Liver (tissue), 9 donors: ENCODE data around the gene KCNIP1. TPM values are rescaled to one million over a fixed set of nuclear protein-coding genes. Genes with fewer than 3 reads are reported as not detected.

Source experiments
- DNase-seq: peaks from one replicate; pipeline ENCODE4 v3.0.0-alpha.2; 2017; ENCODE audit warnings: low spot score
- H3K27ac ChIP-seq, 2 donors: one replicate each; pipeline ENCODE4 v1.7.0; 2013; ENCODE audit warnings: inconsistent platforms in 2 of 2, low read length in 2 of 2, control low read depth in 1 of 2, low read depth in 1 of 2, mild to moderate bottlenecking in 1 of 2
- H3K27me3 ChIP-seq, 4 donors: one replicate each; pipeline versions ENCODE4 v1.6.1 to v1.7.0; 2013; ENCODE audit warnings: low read length in 3 of 4, inconsistent platforms in 1 of 4, mild to moderate bottlenecking in 1 of 4, moderate library complexity in 1 of 4; ENCODE audit not compliant: control insufficient read depth in 4 of 4, insufficient read depth in 4 of 4
- H3K36me3 ChIP-seq, 4 donors: one replicate each; pipeline versions ENCODE4 v1.6.1 to v1.7.0; 2013; ENCODE audit warnings: low read length in 3 of 4, mild to moderate bottlenecking in 3 of 4, low read depth in 1 of 4, moderate library complexity in 1 of 4; ENCODE audit not compliant: control insufficient read depth in 4 of 4, insufficient read depth in 3 of 4
- H3K4me1 ChIP-seq, 4 donors: one replicate each; pipeline versions ENCODE4 v1.6.1 to v1.7.0; 2013; ENCODE audit warnings: low read length in 3 of 4, mild to moderate bottlenecking in 3 of 4, moderate library complexity in 1 of 4; ENCODE audit not compliant: control insufficient read depth in 4 of 4, insufficient read depth in 4 of 4
- H3K4me3 ChIP-seq, 3 donors: one replicate each; pipeline versions ENCODE4 v1.6.1 to v1.7.0; 2013; ENCODE audit warnings: low read length in 3 of 3, control low read depth in 1 of 3, low read depth in 1 of 3, mild to moderate bottlenecking in 1 of 3
- H3K9ac ChIP-seq, 2 donors: one replicate each; pipeline ENCODE4 v1.7.0; 2013; ENCODE audit warnings: low read length in 2 of 2, mild to moderate bottlenecking in 2 of 2, moderate library complexity in 2 of 2, control low read depth in 1 of 2, low read depth in 1 of 2
- H3K9me3 ChIP-seq, 4 donors: one replicate each; pipeline versions ENCODE4 v1.6.1 to v1.7.0; 2013; ENCODE audit warnings: low read length in 3 of 4; ENCODE audit not compliant: control insufficient read depth in 4 of 4
- EGR1 ChIP-seq, 2 donors: IDR thresholded peaks; 2 replicates each; pipeline ENCODE4 v1.6.1; 2016 to 2018; ENCODE audit warnings: antibody characterized with exemption in 2 of 2, low read depth in 2 of 2
- FOXA1 ChIP-seq: IDR thresholded peaks from 2 replicates; pipeline ENCODE4 v1.6.1; 2016; ENCODE audit warnings: antibody characterized with exemption
- HNF4A ChIP-seq, 2 donors: conservative IDR thresholded peaks; 2 replicates each; pipeline ENCODE4 v1.6.1; 2016; ENCODE audit warnings: antibody characterized with exemption in 2 of 2, mild to moderate bottlenecking in 2 of 2
- HNF4G ChIP-seq: IDR thresholded peaks from 2 replicates; pipeline ENCODE4 v1.6.1; 2016; ENCODE audit warnings: antibody characterized with exemption
- NR2F2 ChIP-seq: IDR thresholded peaks from 2 replicates; pipeline ENCODE4 v1.6.1; 2016; ENCODE audit warnings: antibody characterized with exemption
- SP1 ChIP-seq: IDR thresholded peaks from 2 replicates; pipeline ENCODE4 v1.6.1; 2018; ENCODE audit warnings: antibody characterized with exemption, mild to moderate bottlenecking
- TAF1 ChIP-seq: conservative IDR thresholded peaks from 2 replicates; pipeline ENCODE4 v1.6.1; 2016; ENCODE audit warnings: antibody characterized with exemption, mild to moderate bottlenecking
- YY1 ChIP-seq: IDR thresholded peaks from 2 replicates; pipeline ENCODE4 v1.6.1; 2016; ENCODE audit warnings: antibody characterized with exemption, mild to moderate bottlenecking
- WGBS: extraction: QIAGEN DNeasy Blood & Tissue Kit; methylation state at CpG from one replicate; pipeline ENCODE4 v1.1.7; 2013; 5-methylcytosine and 5-hydroxymethylcytosine counted together
- polyA plus RNA-seq, 2 donors: library from polyadenylated mRNA; stranded (reverse) in 1 of 2; unstranded in 1 of 2; fragments of 200-250 nt in 1 of 2; fragments of >200 nt in 1 of 2; fragmentation: Nextera tagmentation in 1 of 2; extraction: Ambion mirVana in 1 of 2; gene quantifications; one replicate each; pipeline versions ENCODE4 v1.2.1 to v1.2.3, GENCODE V29; 2013 to 2015
- total RNA-seq, 2 donors: library from RNA; depleted of rRNA; stranded (reverse); fragments of >200 nt; gene quantifications; one replicate each; pipeline ENCODE4 v1.2.3, GENCODE V29; 2014
- TF ChIP-seq, protein P1 (sequence below): IDR thresholded peaks from 2 replicates; pipeline ENCODE4 v1.6.1; 2016; ENCODE audit warnings: antibody characterized with exemption
- TF ChIP-seq, protein P2 (sequence below): IDR thresholded peaks from 2 replicates; pipeline ENCODE4 v1.6.1; 2016; ENCODE audit warnings: antibody characterized with exemption
- TF ChIP-seq, protein P3 (sequence below): IDR thresholded peaks from 2 replicates; pipeline ENCODE4 v1.6.1; 2016; ENCODE audit warnings: antibody characterized with exemption, mild to moderate bottlenecking
- TF ChIP-seq, protein P4 (sequence below): fragments of 150-350 bp; IDR thresholded peaks from 2 replicates; pipeline ENCODE4 v1.5.1; 2017; ENCODE audit warnings: improper control_type of control experiment, low read depth, low read length; ENCODE audit not compliant: missing input control
- donor health status: healthy.
- donor health status: healthy.
- donor health status: healthy.
- donor health status: healthy.
- donor health status: healthy.

The KCNIP1 gene
- total and polyA plus RNA-seq, 4 donors, result 0.08 to 0.23 TPM; not detected in 2

DNA sequence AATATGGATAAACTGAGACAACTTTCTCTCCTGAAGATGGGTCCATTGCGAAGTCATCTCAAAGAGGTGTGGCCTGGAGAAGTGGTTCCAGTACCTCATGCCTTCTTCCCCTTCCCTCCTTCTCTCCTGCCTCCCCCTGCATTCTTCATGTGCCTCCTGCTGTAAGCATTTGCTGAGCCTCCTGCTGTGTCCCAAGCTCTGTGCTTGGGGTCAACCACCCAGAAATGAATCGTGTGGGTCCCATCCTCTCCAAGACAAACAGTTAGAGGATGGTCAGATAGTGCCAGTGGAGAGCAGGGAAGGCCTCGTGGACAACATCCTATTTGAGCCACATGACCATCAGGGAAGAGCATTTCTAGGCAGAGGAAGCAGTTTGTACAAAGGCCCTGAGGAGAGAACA is 53.5 kb downstream of the KCNIP1 start (continued):
- TF ChIP-seq YY1, result no peak
- TF ChIP-seq, protein P1, sequence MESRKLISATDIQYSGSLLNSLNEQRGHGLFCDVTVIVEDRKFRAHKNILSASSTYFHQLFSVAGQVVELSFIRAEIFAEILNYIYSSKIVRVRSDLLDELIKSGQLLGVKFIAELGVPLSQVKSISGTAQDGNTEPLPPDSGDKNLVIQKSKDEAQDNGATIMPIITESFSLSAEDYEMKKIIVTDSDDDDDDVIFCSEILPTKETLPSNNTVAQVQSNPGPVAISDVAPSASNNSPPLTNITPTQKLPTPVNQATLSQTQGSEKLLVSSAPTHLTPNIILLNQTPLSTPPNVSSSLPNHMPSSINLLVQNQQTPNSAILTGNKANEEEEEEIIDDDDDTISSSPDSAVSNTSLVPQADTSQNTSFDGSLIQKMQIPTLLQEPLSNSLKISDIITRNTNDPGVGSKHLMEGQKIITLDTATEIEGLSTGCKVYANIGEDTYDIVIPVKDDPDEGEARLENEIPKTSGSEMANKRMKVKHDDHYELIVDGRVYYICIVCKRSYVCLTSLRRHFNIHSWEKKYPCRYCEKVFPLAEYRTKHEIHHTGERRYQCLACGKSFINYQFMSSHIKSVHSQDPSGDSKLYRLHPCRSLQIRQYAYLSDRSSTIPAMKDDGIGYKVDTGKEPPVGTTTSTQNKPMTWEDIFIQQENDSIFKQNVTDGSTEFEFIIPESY, result no peak

DNA sequence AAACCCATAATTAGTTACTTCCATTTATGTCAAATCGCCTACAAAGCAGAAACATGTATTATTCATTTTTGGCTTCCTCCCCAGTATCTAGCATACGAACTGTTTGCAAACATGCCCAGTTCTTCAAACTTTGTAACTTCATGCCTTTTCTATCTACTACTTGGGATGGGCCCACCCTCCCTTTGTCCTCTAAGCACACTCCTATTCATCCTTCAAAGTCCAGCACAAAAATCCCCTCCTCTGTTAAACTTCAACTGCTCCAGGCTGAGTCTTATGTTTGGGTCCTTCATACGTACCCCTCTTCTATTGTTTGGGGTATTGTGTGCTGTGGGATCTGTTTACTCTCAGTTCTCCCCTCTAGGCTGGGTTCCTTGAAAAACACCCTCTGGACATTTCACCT is 55.5 kb downstream of the KCNIP1 start:
- no peaks in the 10 kb centered on the region for H3K36me3 ChIP-seq
- H3K9ac ChIP-seq, result no peak overlapping the region
- 62% methylated on average over 3 of the region's 3 CpGs for WGBS
- no peak for DNase-seq
- no peak overlapping the region for H3K27ac ChIP-seq
- H3K4me3 ChIP-seq, result no peak overlapping the region
- H3K27me3 ChIP-seq, result no peaks in the 10 kb centered on the region
- TF ChIP-seq EGR1 (IDR thresholded peaks at IDR 0.05; ENCODE audit: low read depth in 2 of 2), result no peak
- TF ChIP-seq, protein P2, sequence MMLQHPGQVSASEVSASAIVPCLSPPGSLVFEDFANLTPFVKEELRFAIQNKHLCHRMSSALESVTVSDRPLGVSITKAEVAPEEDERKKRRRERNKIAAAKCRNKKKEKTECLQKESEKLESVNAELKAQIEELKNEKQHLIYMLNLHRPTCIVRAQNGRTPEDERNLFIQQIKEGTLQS, result no peak
- TF ChIP-seq FOXA1, result no peak
- TF ChIP-seq HNF4G, result no peak
- TF ChIP-seq, protein P3, sequence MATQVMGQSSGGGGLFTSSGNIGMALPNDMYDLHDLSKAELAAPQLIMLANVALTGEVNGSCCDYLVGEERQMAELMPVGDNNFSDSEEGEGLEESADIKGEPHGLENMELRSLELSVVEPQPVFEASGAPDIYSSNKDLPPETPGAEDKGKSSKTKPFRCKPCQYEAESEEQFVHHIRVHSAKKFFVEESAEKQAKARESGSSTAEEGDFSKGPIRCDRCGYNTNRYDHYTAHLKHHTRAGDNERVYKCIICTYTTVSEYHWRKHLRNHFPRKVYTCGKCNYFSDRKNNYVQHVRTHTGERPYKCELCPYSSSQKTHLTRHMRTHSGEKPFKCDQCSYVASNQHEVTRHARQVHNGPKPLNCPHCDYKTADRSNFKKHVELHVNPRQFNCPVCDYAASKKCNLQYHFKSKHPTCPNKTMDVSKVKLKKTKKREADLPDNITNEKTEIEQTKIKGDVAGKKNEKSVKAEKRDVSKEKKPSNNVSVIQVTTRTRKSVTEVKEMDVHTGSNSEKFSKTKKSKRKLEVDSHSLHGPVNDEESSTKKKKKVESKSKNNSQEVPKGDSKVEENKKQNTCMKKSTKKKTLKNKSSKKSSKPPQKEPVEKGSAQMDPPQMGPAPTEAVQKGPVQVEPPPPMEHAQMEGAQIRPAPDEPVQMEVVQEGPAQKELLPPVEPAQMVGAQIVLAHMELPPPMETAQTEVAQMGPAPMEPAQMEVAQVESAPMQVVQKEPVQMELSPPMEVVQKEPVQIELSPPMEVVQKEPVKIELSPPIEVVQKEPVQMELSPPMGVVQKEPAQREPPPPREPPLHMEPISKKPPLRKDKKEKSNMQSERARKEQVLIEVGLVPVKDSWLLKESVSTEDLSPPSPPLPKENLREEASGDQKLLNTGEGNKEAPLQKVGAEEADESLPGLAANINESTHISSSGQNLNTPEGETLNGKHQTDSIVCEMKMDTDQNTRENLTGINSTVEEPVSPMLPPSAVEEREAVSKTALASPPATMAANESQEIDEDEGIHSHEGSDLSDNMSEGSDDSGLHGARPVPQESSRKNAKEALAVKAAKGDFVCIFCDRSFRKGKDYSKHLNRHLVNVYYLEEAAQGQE, result no peak
- no peak for TF ChIP-seq TAF1
- TF ChIP-seq, protein P1, result no peak
- no peak for TF ChIP-seq NR2F2
- no peak for TF ChIP-seq HNF4A (conservative IDR thresholded peaks at IDR 0.05)
- TF ChIP-seq SP1, result no peak
- TF ChIP-seq, protein P4, sequence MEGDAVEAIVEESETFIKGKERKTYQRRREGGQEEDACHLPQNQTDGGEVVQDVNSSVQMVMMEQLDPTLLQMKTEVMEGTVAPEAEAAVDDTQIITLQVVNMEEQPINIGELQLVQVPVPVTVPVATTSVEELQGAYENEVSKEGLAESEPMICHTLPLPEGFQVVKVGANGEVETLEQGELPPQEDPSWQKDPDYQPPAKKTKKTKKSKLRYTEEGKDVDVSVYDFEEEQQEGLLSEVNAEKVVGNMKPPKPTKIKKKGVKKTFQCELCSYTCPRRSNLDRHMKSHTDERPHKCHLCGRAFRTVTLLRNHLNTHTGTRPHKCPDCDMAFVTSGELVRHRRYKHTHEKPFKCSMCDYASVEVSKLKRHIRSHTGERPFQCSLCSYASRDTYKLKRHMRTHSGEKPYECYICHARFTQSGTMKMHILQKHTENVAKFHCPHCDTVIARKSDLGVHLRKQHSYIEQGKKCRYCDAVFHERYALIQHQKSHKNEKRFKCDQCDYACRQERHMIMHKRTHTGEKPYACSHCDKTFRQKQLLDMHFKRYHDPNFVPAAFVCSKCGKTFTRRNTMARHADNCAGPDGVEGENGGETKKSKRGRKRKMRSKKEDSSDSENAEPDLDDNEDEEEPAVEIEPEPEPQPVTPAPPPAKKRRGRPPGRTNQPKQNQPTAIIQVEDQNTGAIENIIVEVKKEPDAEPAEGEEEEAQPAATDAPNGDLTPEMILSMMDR, result no peak
- TF ChIP-seq YY1, result no peak
- no peaks in the 10 kb centered on the region for H3K9me3 ChIP-seq
- no peaks in the 10 kb centered on the region for H3K4me1 ChIP-seq
